Nephron (organoid): ENCODE measurements around the gene SIVA1.

Source experiments
- H3K27ac Mint-ChIP-seq, 3 experiments: 2 replicates each; pipeline ENCODE4 v1.8.0; 2020; ENCODE audit warnings: mixed read lengths in 3 of 3, mild to moderate bottlenecking in 2 of 3, moderate library complexity in 1 of 3
- H3K27me3 Mint-ChIP-seq: 2 replicates; pipeline ENCODE4 v1.8.0; 2021; ENCODE audit warnings: low read depth, mild to moderate bottlenecking, moderate library complexity, mixed read lengths
- H3K36me3 Mint-ChIP-seq: 2 replicates; pipeline ENCODE4 v1.8.0; 2020; ENCODE audit warnings: low read depth, mixed read lengths
- H3K4me1 Mint-ChIP-seq: 2 replicates; pipeline ENCODE4 v1.8.0; 2020; ENCODE audit warnings: mixed read lengths
- H3K4me3 Mint-ChIP-seq, 3 experiments: 2 replicates each; pipeline ENCODE4 v1.8.0; 2020; ENCODE audit warnings: mild to moderate bottlenecking in 3 of 3, mixed read lengths in 3 of 3, moderate library complexity in 2 of 3
- H3K9me3 Mint-ChIP-seq: 2 replicates; pipeline ENCODE4 v1.8.0; 2020; ENCODE audit warnings: mixed read lengths
- TF ChIP-seq, protein P1 (sequence below), 3 experiments: fragments of 200-600 bp; sonication (generic); IDR thresholded peaks; one replicate each; pipeline ENCODE4 v1.5.0; 2021; ENCODE audit warnings: antibody characterized with exemption in 3 of 3; ENCODE audit not compliant: unreplicated experiment in 3 of 3

The SIVA1 gene

DNA sequence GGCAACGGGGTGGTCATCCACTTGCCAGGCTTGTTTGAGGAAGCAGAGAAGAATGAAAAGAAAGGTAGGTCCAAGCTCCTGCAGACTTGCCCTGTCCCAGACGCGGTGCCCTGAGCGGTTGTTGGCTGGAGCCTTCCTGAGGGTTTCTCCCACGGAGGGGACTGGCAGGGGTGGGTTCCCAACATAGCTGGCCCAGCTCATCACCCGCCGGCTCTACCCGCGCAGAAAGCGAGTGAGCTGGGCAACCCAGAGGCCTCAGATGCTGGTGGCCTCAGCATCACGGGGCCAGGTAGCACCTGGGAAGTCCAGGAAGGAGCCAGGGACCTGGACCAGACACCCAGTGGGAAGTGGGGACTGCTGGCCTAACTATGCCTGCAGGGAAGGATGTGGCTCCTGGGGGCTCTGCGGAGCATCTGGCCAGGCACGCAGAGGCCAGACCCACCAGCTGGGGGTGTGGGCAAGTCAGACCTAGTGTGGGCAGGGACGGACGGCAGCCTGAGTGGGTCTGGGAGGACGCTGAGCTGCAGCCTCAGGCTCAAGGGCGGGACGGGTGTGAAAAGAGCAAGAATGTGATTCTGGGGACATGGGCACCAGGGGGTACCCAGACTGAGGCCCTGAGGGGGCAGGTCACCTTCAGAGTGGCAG, 14.4 kb upstream of the SIVA1 start:
- peaks cover 7% of the 10 kb centered on the region for H3K36me3 Mint-ChIP-seq
- H3K27ac Mint-ChIP-seq: no peak overlapping the region
- H3K27me3 Mint-ChIP-seq: peaks cover 4% of the 10 kb centered on the region
- TF ChIP-seq, protein P1, sequence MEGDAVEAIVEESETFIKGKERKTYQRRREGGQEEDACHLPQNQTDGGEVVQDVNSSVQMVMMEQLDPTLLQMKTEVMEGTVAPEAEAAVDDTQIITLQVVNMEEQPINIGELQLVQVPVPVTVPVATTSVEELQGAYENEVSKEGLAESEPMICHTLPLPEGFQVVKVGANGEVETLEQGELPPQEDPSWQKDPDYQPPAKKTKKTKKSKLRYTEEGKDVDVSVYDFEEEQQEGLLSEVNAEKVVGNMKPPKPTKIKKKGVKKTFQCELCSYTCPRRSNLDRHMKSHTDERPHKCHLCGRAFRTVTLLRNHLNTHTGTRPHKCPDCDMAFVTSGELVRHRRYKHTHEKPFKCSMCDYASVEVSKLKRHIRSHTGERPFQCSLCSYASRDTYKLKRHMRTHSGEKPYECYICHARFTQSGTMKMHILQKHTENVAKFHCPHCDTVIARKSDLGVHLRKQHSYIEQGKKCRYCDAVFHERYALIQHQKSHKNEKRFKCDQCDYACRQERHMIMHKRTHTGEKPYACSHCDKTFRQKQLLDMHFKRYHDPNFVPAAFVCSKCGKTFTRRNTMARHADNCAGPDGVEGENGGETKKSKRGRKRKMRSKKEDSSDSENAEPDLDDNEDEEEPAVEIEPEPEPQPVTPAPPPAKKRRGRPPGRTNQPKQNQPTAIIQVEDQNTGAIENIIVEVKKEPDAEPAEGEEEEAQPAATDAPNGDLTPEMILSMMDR (IDR thresholded peaks at IDR 0.05; ENCODE audit: unreplicated experiment in 3 of 3): no peak
- no peaks in the 10 kb centered on the region for H3K9me3 Mint-ChIP-seq
- H3K4me3 Mint-ChIP-seq: no peak overlapping the region
- no peaks in the 10 kb centered on the region for H3K4me1 Mint-ChIP-seq

DNA sequence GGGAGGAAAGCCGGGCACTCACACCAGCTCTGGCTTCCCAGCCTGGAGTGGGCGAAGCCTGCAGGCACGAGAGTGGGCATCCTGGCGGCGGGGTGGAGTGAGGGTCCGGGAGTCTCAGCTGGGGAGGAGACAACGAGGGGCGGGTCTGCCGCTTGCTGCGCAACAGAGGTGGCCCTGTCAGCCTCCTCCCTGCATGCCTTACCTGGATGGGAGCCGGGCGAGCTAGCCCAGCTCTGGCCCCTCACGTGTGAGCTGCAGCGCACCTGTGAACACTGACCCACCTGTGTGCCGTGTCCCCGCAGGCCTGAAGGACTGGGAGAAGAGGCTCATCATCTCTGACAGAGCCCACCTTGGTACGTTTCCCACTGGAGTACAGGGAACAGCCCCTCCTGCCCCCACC, 13.9 kb upstream of the SIVA1 start:
- no peak overlapping the region for H3K4me3 Mint-ChIP-seq
- no peaks in the 10 kb centered on the region for H3K9me3 Mint-ChIP-seq
- peaks cover 4% of the 10 kb centered on the region for H3K27me3 Mint-ChIP-seq
- TF ChIP-seq, protein P1 (IDR thresholded peaks at IDR 0.05; ENCODE audit: unreplicated experiment in 3 of 3): no peak
- H3K4me1 Mint-ChIP-seq: no peaks in the 10 kb centered on the region
- no peak overlapping the region for H3K27ac Mint-ChIP-seq
- peaks cover 7% of the 10 kb centered on the region for H3K36me3 Mint-ChIP-seq

DNA sequence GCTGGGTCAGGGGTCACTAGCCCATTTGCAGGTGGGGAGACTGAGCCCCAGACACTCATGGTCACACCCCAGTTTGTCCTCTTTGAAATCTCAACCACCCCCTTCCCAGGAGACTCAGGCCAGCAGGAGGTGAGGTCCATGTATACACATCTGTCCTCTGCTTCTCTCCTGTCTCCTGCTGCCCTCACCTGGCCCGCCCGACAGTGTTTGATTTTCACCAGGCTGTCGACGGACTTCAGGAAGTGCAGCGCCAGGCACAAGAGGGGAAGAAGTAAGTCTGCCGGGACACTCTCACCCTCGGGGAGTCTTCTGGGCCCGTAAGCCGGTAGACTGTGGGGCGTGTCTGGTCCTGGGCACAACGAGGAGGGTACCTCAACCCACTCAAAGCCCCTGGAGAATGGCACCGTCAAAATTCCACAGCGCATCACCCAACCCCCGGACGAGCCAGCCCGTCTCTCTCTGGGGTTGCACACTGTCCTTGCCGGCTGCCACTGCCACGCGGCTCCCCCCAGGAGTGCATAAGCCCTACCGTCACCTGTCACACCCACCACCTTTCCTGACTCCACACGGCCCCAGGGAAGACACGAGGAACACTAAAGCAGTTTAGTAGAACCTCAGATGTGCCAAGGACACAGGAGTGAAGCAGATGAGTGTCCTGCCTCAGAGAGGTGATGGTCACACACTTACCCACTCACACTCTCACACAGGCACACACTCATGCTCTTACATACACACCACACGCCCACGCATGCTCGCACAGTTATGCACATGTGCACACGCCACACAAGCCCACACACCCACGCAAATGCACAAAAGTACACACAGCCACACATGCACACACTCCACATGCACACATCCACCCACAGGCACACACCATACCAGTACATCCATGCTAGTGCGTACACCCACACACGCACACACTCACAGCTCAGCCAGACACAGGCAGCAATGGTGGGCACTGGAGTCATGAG, 13.1 kb upstream of the SIVA1 start:
- no peaks in the 10 kb centered on the region for H3K9me3 Mint-ChIP-seq
- TF ChIP-seq, protein P1 (IDR thresholded peaks at IDR 0.05; ENCODE audit: unreplicated experiment in 3 of 3): no peak
- H3K36me3 Mint-ChIP-seq: peaks cover 7% of the 10 kb centered on the region
- H3K4me3 Mint-ChIP-seq: no peak overlapping the region
- H3K27me3 Mint-ChIP-seq: peaks cover 4% of the 10 kb centered on the region
- H3K27ac Mint-ChIP-seq: no peak overlapping the region
- no peaks in the 10 kb centered on the region for H3K4me1 Mint-ChIP-seq

DNA sequence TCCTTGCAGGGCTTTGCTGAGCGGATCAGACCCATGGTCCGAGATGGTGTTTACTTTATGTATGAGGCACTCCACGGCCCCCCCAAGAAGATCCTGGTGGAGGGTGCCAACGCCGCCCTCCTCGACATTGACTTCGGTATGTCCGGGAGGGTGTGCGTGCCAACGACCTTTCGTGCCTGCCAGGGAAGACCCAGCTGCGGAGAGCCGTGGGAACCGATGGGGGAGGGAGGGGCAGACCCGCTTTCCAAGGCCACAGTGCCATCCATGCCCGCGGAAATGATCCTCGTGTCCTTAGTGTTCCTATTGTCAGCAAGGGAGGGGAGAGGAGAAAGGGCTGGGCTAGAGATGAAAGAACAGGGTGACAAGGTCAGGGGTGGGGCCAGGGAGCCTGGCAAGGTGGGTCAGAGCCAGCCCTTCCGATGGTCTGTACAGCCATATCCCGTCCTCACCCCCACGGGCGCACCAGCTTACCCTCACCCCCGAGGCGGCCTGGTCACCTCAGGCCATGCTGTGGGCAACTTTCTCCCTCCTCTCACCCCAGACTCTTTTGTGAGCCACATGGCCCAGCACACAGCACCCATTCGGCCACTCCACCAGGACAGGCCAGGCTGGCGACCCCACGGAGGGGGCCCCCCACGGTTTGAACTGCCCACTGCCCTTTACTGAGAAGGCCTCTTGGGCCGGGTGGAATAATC, 11.7 kb upstream of the SIVA1 start:
- Mint-ChIP-seq H3K9me3 (no peaks in the 10 kb centered on the region), H3K36me3 (peaks cover 7% of the 10 kb centered on the region), H3K27me3 (peaks cover 4% of the 10 kb centered on the region), H3K4me1 (peaks cover under 1% of the 10 kb centered on the region), H3K4me3 (no peak overlapping the region), H3K27ac (no peak overlapping the region)
- TF ChIP-seq, protein P1 (IDR thresholded peaks at IDR 0.05; ENCODE audit: unreplicated experiment in 3 of 3): no peak

DNA sequence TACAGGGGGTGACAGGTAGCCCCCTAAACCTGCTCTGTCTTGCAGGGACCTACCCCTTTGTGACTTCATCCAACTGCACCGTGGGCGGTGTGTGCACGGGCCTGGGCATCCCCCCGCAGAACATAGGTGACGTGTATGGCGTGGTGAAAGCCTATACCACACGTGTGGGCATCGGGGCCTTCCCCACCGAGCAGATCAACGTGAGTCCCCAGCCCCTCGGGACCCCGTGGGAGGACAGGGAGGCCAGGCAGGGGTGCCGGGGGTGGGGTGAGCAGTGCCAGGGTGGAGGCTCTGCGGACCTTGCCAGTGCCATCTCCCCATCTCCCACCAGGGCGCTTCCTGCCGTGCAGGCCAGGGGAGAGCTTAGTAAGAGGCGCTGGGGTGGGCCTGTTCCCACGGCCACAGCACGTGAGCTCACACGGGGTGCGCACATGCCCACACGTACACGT, 11.1 kb upstream of the SIVA1 start:
- Mint-ChIP-seq H3K27ac (no peak overlapping the region), H3K4me3 (no peak overlapping the region), H3K36me3 (peaks cover 7% of the 10 kb centered on the region), H3K4me1 (peaks cover 6% of the 10 kb centered on the region), H3K9me3 (no peaks in the 10 kb centered on the region), H3K27me3 (peaks cover 4% of the 10 kb centered on the region)
- TF ChIP-seq, protein P1 (IDR thresholded peaks at IDR 0.05; ENCODE audit: unreplicated experiment in 3 of 3): no peak
